Omental fat pad (tissue), 4 donors: ENCODE results near the gene SLC34A1. TPM values are rescaled to one million over a fixed set of nuclear protein-coding genes. Genes with fewer than 3 reads are reported as not detected.

Source experiments
- ATAC-seq: fragments of 150-250 bp; one replicate; pipeline ENCODE4 v1.9.1; 2016; ENCODE audit warnings: mild to moderate bottlenecking, moderate library complexity; ENCODE audit not compliant: low FRiP score
- DNase-seq: peaks from one replicate; pipeline ENCODE4 v3.0.0-alpha.2; 2019; ENCODE audit warnings: low spot score
- total RNA-seq, 4 donors: library from RNA; depleted of rRNA; stranded (reverse); fragments of >200 nt; gene quantifications; one replicate each; pipeline ENCODE4 v1.1.0, GENCODE V29; 2016
- TF ChIP-seq, protein P1 (sequence below), 3 donors: fragments of 450-650 bp; IDR thresholded peaks; one replicate each; pipeline ENCODE4 v1.5.1; 2016 to 2017; ENCODE audit warnings: antibody characterized with exemption in 3 of 3, mild to moderate bottlenecking in 3 of 3, moderate library complexity in 2 of 3

The SLC34A1 gene
- total RNA-seq, 4 donors from 2014 or later: not detected

DNA sequence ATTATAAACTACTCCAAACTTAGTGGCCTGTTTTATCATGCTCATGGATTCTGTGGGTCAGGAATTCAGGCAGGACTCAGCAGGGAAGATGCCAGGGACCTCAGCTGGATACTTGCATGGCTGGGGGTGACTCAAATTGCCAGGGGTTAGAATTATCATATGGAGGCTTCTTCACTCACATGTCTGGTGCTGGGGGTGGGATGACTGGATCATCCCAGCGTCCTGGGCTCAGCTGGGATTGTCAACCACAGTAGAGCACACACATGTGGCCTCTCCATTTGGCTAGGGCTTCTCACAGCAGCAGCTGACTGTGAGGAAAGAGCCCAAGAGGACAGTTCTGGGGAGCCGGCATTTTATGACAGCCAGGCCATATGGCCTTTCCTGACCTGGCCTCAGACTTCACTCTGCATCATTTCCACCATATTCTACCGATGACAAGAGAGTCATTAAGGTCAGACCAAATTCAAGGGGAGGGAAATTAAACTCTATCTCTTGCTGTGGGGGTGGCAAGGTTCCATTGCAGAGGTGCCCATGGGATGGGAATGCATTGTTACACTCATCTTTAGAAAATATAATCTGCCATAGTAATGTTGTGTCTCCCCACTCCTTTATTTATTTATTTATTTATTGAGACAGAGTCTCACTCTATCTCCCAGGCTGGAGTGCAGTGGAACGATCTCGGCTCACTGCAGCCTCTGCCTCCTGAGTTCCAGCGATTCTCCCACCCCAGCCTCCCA lies 37.0 kb downstream of the SLC34A1 start:
- TF ChIP-seq, protein P1, sequence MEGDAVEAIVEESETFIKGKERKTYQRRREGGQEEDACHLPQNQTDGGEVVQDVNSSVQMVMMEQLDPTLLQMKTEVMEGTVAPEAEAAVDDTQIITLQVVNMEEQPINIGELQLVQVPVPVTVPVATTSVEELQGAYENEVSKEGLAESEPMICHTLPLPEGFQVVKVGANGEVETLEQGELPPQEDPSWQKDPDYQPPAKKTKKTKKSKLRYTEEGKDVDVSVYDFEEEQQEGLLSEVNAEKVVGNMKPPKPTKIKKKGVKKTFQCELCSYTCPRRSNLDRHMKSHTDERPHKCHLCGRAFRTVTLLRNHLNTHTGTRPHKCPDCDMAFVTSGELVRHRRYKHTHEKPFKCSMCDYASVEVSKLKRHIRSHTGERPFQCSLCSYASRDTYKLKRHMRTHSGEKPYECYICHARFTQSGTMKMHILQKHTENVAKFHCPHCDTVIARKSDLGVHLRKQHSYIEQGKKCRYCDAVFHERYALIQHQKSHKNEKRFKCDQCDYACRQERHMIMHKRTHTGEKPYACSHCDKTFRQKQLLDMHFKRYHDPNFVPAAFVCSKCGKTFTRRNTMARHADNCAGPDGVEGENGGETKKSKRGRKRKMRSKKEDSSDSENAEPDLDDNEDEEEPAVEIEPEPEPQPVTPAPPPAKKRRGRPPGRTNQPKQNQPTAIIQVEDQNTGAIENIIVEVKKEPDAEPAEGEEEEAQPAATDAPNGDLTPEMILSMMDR (IDR thresholded peaks at IDR 0.05): no peak
- DNase-seq (no peak), ATAC-seq (no peak)

DNA sequence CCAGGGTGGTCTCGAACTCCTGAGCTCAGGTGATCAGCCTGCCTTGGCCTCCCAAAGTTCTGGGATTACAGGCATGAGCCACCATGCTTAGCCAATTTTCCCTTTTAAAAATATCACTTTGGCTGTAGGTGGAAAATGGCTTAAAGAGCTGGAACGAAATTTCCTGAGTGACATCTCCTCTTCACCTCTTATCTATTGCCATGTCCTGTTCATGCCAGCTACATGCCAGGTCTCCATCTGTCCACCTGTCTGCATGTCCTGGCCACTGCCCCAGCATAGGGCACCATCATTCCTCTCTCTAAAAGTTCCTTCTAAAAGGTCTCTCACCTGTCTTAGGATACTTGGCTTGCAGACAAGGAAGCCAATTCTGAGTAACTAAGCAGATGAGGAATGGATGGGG lies 39.4 kb downstream of the SLC34A1 start:
- TF ChIP-seq, protein P1 (IDR thresholded peaks at IDR 0.05): no peak
- no peak for DNase-seq
- no peak for ATAC-seq

DNA sequence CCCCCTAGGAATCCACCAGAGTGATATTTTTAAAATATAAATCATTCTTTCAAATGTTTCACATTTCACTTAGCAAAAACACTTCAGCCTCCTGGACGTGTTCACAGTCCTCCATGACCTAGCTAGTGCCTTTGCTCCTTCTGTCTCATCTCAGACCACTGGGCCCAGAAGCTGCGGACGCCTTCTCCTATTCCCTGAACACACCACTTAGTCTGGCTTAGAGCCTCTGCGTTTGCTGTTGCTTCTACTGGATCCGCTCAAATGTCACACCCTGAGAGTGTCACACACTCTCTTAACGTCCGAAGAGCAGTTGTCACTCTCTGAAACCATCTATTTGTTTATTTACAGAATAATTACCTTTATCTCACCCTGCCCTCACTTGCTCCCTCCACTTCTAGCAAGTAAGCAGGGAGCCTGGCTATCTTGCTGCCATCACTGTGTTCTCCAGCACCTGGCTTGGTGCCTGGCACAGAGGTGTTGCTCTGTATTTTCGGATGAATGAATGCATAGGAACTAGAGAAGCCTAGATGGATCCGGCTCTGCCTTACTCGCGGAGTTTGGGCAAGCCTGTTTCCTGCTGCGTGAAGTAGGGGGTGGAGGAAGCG lies 41.1 kb downstream of the SLC34A1 start:
- TF ChIP-seq, protein P1 (IDR thresholded peaks at IDR 0.05): no peak
- DNase-seq (no peak), ATAC-seq (no peak)

DNA sequence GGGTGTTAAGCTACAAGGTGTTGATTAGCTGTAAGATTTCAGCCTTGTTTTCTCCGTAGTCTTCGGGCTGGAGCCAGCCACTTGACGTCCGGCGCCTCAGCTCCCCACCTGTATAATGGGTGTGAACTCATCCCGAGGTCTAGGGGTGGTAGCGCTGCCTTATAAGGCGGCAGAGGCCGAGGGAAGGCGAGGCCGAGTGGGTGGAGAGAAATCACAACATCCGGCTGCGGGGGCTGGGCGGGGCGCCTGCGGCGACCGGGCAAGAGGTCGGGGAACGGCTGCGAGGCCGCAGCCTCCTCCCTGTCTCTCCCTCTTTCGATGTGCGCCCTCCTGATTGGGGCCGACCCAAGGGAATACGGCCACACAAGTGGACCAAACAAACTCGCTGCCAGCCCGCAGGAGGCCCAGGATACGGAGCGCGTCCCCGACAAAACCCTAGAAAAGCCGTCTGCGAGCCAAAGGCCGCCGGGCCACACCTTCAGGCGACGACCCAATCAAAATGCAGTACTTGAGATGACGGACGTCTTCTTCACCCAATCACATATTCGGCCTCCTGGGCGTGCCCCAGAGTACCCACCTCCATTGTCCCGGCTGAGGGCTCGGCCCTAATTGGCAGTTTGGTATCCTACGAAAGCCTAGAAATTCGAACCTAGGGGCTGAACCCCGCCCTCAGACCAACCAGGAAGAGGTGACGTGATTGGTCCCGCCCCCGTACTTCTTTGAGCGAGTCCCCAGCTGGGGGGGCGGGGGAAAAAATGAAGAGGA lies 41.7 kb downstream of the SLC34A1 start:
- DNase-seq: peak; percentile 99

DNA sequence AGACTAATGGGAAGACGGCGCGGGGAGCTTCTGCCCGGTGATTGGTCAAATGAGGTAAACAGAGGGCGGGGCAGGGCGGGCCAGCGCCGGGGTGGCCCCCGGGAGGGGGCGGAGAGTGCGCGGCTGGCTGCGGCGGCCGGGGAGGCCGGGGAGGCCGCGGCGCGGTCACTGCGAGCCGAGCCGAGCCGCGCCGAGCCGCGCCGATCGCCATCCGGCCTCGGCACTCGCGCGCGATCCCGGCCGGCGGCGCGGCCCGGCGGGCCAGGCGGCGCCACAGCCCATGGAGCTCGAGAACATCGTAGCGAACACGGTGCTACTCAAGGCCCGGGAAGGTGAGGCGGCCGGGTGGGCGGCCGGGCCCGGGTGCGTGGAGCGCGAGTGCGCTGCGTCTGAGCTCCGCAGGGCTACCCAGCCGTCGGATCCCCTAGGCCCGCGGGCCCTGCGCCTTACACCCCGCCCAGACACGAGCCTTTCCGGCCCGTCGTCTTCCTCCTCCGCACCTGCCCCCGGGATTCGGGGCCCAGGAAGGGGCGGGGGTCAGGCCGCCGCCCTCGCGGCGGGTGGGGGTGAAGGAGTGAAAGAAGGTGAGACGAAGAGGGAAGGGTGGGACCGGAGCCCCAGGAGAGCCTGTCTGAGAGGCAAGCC lies 42.5 kb downstream of the SLC34A1 start, which contains the start of gene GRK6:
Gene GRK6, plus strand, starts transcription at position 111 of the 645 bp plus-strand sequence. Its CDS starts 170 bp downstream, at position 281.
- DNase-seq (no peak), ATAC-seq (peak; percentile 91)
- TF ChIP-seq, protein P1 (IDR thresholded peaks at IDR 0.05): no peak

More for the DNA sequence above, 41.7 kb downstream of the SLC34A1 start:
- TF ChIP-seq, protein P1 (IDR thresholded peaks at IDR 0.05): no peak
- ATAC-seq: peak; percentile 97

DNA sequence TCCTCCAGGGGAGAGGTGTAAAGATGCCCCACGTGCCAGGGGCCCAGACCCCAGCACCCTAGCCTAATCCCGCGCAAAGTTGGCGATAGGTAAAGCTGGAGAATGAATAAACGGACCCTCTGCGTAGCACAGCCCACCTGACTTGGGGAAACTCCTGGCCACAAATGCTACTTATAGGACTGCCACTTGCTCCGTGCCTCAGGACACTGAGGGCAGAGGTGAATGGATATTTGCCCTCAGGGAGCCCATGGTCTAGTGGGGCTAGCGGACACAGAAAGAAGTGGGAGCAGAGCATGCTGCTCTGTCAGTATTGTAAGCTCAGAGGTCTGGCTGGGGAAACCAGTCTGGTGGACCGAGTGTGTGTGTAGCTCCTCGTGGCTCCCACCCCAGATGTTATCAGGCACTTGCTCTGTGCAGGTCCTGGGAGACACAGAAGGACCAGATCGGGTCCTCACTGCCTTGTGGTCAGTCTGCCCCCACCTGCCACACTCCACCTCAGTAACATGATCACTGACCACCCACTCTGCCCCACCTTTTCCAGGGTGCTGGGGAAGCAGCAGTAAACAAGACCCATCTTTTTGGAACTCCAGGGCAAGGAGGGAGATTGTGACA lies 43.1 kb downstream of the SLC34A1 start:
- no peak for DNase-seq
- ATAC-seq: no peak
- TF ChIP-seq, protein P1 (IDR thresholded peaks at IDR 0.05): no peak
